K562 (cell line): ENCODE measurements around the gene ROBO1.

ENCODE experiments used
- CEBPB ChIP-seq: fragments of 450-650 bp; IDR thresholded peaks from 2 replicates; pipeline ENCODE4 v1.6.1; 2016; ENCODE audit warnings: missing genetic modification characterization, missing compliant biosample characterization
- EZH2 ChIP-seq: IDR thresholded peaks from 2 replicates; pipeline ENCODE4 v1.6.1; 2012; ENCODE audit warnings: low read depth, mild to moderate bottlenecking, inconsistent platforms, low read length, borderline replicate concordance
- GTF2A2 ChIP-seq: IDR thresholded peaks from 2 replicates; pipeline ENCODE4 v1.6.1; 2016; ENCODE audit warnings: mild to moderate bottlenecking, missing genetic modification characterization, missing compliant biosample characterization
- GTF2F1 ChIP-seq: IDR thresholded peaks from 2 replicates; pipeline ENCODE4 v1.6.1; 2011; ENCODE audit warnings: low read depth, low read length, improper control_type of control experiment
- PHF8 ChIP-seq: fragments of 200-600 bp; sonication (generic); IDR thresholded peaks from 2 replicates; pipeline ENCODE4 v1.6.1; 2012; ENCODE audit warnings: mixed run types, mild to moderate bottlenecking, inconsistent platforms, low read length, moderate library complexity, borderline replicate concordance
- POLR2A ChIP-seq: fragments of 450-650 bp; conservative IDR thresholded peaks from 2 replicates; pipeline ENCODE4 v1.6.1; 2016
- POLR2AphosphoS5 ChIP-seq: IDR thresholded peaks from 2 replicates; pipeline ENCODE4 v1.6.1; 2011; ENCODE audit warnings: mild to moderate bottlenecking, low read depth, low read length, moderate library complexity; ENCODE audit not compliant: control insufficient read depth, insufficient read depth
- PTBP1 ChIP-seq: fragments of 200-400 bp; formaldehyde crosslinking; IDR thresholded peaks from 2 replicates; pipeline ENCODE4 v1.6.1; 2017; ENCODE audit warnings: low read depth, low read length
- RAD21 ChIP-seq, 2 experiments: fragments of 250-450 bp in 1 of 2; fragments of 450-650 bp in 1 of 2; sonication (Bioruptor Pico) in 1 of 2; formaldehyde crosslinking in 1 of 2; IDR thresholded peaks in 1 of 2; conservative IDR thresholded peaks in 1 of 2; 2 replicates each; pipeline versions ENCODE4 v1.4.0 to v1.8.0; 2020 to 2022; ENCODE audit warnings: mild to moderate bottlenecking in 2 of 2, moderate library complexity in 1 of 2
- ZBTB7A ChIP-seq: IDR thresholded peaks from 2 replicates; pipeline ENCODE4 v1.6.1; 2011; ENCODE audit warnings: low read depth, mild to moderate bottlenecking, low read length, moderate library complexity, borderline replicate concordance; ENCODE audit not compliant: control insufficient read depth
- ZNF274 ChIP-seq: IDR thresholded peaks from 2 replicates; pipeline ENCODE4 v1.6.1; 2011; ENCODE audit warnings: low read depth, mild to moderate bottlenecking, low read length, moderate library complexity, borderline replicate concordance
- TF ChIP-seq, protein P1 (sequence below): fragments of 200-800 bp; sonication (Bioruptor generic); IDR thresholded peaks from 2 replicates; pipeline ENCODE4 v1.6.1; 2016; ENCODE audit warnings: missing genetic modification characterization, missing compliant biosample characterization
- TF ChIP-seq, protein P2 (sequence below), 3 experiments: IDR thresholded peaks in 2 of 3; conservative IDR thresholded peaks in 1 of 3; 2 replicates each; pipeline ENCODE4 v1.5.1; 2011 to 2012; ENCODE audit warnings: low read length in 3 of 3, mild to moderate bottlenecking in 3 of 3, control low read depth in 2 of 3, improper control_type of control experiment in 1 of 3, inconsistent platforms in 1 of 3, low read depth in 1 of 3, mixed read lengths in 1 of 3, moderate library complexity in 1 of 3; ENCODE audit not compliant: insufficient read depth in 2 of 3
- TF ChIP-seq, protein P3 (sequence below): sonication (generic); formaldehyde crosslinking; IDR thresholded peaks from 2 replicates; pipeline ENCODE4 v1.8.1; 2023; ENCODE audit warnings: mild to moderate bottlenecking, missing genetic modification reagents

DNA sequence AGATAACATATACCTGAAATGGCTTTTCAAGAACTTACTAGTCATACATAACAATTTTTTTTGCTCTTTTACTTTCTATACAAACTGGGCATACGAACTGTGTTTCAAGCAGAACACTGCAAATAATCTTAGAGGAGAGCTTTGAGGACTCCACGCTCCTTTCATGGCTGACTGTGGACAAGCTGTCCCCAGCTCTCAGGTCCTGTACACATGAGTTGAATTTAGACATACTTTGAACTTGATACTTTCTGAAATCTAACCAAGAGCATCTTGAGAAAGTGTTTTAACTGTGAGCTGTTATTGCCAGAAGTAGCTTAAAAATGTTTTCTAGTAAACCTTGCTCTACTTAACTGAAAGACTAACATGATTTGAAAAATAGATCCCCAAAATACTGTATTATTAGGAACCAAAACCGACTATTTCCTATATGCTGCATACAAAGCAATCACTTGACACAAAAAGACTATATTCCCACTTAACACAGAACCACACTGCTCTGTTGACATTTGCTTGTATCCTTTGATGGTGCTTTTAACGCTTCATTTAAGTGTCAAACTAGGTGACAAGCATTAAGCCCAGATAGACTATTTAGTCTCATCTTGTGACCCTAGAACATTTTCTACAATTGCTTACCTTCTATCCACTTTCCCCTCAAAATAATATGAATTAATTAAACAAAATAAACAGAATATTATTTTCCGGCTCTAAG, 755.8 kb downstream of the ROBO1 start:
- TF ChIP-seq PHF8 (no peak), POLR2AphosphoS5 (no peak), POLR2A (no peak), GTF2A2 (tag) (no peak), CEBPB (tag) (no peak), PTBP1 (no peak), GTF2F1 (no peak), ZNF274 (no peak), RAD21 (CRISPR knock-in tag; conservative IDR thresholded peaks at IDR 0.05 in 1 of 2, IDR thresholded peaks at IDR 0.05 in 1 of 2) (no peak), EZH2 (no peak), ZBTB7A (no peak)
- TF ChIP-seq, protein P1, sequence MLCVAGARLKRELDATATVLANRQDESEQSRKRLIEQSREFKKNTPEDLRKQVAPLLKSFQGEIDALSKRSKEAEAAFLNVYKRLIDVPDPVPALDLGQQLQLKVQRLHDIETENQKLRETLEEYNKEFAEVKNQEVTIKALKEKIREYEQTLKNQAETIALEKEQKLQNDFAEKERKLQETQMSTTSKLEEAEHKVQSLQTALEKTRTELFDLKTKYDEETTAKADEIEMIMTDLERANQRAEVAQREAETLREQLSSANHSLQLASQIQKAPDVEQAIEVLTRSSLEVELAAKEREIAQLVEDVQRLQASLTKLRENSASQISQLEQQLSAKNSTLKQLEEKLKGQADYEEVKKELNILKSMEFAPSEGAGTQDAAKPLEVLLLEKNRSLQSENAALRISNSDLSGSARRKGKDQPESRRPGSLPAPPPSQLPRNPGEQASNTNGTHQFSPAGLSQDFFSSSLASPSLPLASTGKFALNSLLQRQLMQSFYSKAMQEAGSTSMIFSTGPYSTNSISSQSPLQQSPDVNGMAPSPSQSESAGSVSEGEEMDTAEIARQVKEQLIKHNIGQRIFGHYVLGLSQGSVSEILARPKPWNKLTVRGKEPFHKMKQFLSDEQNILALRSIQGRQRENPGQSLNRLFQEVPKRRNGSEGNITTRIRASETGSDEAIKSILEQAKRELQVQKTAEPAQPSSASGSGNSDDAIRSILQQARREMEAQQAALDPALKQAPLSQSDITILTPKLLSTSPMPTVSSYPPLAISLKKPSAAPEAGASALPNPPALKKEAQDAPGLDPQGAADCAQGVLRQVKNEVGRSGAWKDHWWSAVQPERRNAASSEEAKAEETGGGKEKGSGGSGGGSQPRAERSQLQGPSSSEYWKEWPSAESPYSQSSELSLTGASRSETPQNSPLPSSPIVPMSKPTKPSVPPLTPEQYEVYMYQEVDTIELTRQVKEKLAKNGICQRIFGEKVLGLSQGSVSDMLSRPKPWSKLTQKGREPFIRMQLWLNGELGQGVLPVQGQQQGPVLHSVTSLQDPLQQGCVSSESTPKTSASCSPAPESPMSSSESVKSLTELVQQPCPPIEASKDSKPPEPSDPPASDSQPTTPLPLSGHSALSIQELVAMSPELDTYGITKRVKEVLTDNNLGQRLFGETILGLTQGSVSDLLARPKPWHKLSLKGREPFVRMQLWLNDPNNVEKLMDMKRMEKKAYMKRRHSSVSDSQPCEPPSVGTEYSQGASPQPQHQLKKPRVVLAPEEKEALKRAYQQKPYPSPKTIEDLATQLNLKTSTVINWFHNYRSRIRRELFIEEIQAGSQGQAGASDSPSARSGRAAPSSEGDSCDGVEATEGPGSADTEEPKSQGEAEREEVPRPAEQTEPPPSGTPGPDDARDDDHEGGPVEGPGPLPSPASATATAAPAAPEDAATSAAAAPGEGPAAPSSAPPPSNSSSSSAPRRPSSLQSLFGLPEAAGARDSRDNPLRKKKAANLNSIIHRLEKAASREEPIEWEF, result no peak
- TF ChIP-seq, protein P2, sequence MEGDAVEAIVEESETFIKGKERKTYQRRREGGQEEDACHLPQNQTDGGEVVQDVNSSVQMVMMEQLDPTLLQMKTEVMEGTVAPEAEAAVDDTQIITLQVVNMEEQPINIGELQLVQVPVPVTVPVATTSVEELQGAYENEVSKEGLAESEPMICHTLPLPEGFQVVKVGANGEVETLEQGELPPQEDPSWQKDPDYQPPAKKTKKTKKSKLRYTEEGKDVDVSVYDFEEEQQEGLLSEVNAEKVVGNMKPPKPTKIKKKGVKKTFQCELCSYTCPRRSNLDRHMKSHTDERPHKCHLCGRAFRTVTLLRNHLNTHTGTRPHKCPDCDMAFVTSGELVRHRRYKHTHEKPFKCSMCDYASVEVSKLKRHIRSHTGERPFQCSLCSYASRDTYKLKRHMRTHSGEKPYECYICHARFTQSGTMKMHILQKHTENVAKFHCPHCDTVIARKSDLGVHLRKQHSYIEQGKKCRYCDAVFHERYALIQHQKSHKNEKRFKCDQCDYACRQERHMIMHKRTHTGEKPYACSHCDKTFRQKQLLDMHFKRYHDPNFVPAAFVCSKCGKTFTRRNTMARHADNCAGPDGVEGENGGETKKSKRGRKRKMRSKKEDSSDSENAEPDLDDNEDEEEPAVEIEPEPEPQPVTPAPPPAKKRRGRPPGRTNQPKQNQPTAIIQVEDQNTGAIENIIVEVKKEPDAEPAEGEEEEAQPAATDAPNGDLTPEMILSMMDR (IDR thresholded peaks at IDR 0.05 in 2 of 3, conservative IDR thresholded peaks at IDR 0.05 in 1 of 3; ENCODE audit: insufficient read depth in 2 of 3, low read depth in 1 of 3, low read length in 3 of 3), result no peak
- TF ChIP-seq, protein P3, sequence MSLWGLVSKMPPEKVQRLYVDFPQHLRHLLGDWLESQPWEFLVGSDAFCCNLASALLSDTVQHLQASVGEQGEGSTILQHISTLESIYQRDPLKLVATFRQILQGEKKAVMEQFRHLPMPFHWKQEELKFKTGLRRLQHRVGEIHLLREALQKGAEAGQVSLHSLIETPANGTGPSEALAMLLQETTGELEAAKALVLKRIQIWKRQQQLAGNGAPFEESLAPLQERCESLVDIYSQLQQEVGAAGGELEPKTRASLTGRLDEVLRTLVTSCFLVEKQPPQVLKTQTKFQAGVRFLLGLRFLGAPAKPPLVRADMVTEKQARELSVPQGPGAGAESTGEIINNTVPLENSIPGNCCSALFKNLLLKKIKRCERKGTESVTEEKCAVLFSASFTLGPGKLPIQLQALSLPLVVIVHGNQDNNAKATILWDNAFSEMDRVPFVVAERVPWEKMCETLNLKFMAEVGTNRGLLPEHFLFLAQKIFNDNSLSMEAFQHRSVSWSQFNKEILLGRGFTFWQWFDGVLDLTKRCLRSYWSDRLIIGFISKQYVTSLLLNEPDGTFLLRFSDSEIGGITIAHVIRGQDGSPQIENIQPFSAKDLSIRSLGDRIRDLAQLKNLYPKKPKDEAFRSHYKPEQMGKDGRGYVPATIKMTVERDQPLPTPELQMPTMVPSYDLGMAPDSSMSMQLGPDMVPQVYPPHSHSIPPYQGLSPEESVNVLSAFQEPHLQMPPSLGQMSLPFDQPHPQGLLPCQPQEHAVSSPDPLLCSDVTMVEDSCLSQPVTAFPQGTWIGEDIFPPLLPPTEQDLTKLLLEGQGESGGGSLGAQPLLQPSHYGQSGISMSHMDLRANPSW (CRISPR knock-in tag), result no peak
